B cell (primary cell): ENCODE data around the gene FNDC4. TPM values are rescaled to one million over a fixed set of nuclear protein-coding genes. Genes with fewer than 3 reads are reported as not detected.

Experiments
- ATAC-seq: fragments of 200-7000 bp; cut with Tn5 transposase; one replicate; pipeline ENCODE4 v1.10.0; 2021; ENCODE audit warnings: low read depth, mild to moderate bottlenecking, moderate number of reproducible peaks, moderate library complexity
- CTCF ChIA-PET: fragments of 350-600 bp; sonication (Branson Sonifier 250); formaldehyde crosslinking; loops from one replicate; lab custom pipeline; 2021; ENCODE audit warnings: antibody characterized with exemption, inconsistent platforms; lab: Charles Lee
- POLR2A ChIA-PET: fragments of 350-600 bp; sonication (Branson Sonifier 250); formaldehyde crosslinking; loops from one replicate; lab custom pipeline; 2021; ENCODE audit warnings: antibody characterized with exemption; lab: Charles Lee
- DNase-seq: peaks from one replicate; pipeline ENCODE4 v3.0.0; 2013
- H2AFZ ChIP-seq: 2 replicates; pipeline ENCODE4 v1.6.1; 2012; ENCODE audit warnings: mild to moderate bottlenecking, low read depth, low read length; ENCODE audit not compliant: insufficient read depth, poor library complexity, severe bottlenecking
- H3K27ac ChIP-seq, 2 donors: 1 replicate in 1 of 2; 2 replicates in 1 of 2; pipeline ENCODE4 v1.5.1; 2012 to 2013; ENCODE audit warnings: low read length in 2 of 2, mild to moderate bottlenecking in 2 of 2, moderate library complexity in 1 of 2
- H3K27me3 ChIP-seq, 4 experiments: fragments of 200-600 bp in 1 of 4; sonication (generic) in 1 of 4; replicated peaks in 1 of 4; 1 replicate in 2 of 4; 2 replicates in 2 of 4; pipeline versions ENCODE4 v1.6.1 to v1.7.0; 2013 to 2016; ENCODE audit warnings: low read length in 3 of 4, mild to moderate bottlenecking in 2 of 4, mixed read lengths in 1 of 4, moderate library complexity in 1 of 4; ENCODE audit not compliant: insufficient read depth in 4 of 4, control insufficient read depth in 3 of 4; ENCODE audit errors: control extremely low read depth in 1 of 4
- H3K36me3 ChIP-seq, 2 experiments: replicated peaks in 1 of 2; 1 replicate in 1 of 2; 2 replicates in 1 of 2; pipeline versions ENCODE4 v1.6.1 to v1.7.1; 2013; ENCODE audit warnings: low read length in 1 of 2; ENCODE audit not compliant: insufficient read depth in 2 of 2, control insufficient read depth in 1 of 2; ENCODE audit errors: control extremely low read depth in 1 of 2, extremely low read depth in 1 of 2
- H3K4me1 ChIP-seq, 2 donors: fragments of 200-600 bp in 1 of 2; sonication (generic) in 1 of 2; 1 replicate in 1 of 2; 2 replicates in 1 of 2; pipeline versions ENCODE4 v1.5.1 to v1.6.1; 2013 to 2017; ENCODE audit warnings: low read length in 2 of 2; ENCODE audit not compliant: control insufficient read depth in 2 of 2, insufficient read depth in 2 of 2
- H3K4me2 ChIP-seq: replicated peaks from 2 replicates; pipeline ENCODE3; 2012; ENCODE audit warnings: mild to moderate bottlenecking, low read depth, low read length; ENCODE audit not compliant: poor library complexity, severe bottlenecking
- H3K4me3 ChIP-seq, 5 experiments: fragments of 200-600 bp in 1 of 5; sonication (generic) in 1 of 5; 1 replicate in 3 of 5; 2 replicates in 2 of 5; pipeline versions ENCODE4 v1.5.1 to v1.7.0; 2011 to 2016; ENCODE audit warnings: low read length in 4 of 5, mild to moderate bottlenecking in 4 of 5, low read depth in 2 of 5, control low read depth in 1 of 5, moderate library complexity in 1 of 5; ENCODE audit not compliant: insufficient read depth in 1 of 5; ENCODE audit errors: control extremely low read depth in 1 of 5, extremely low read depth in 1 of 5
- H3K79me2 ChIP-seq: fragments of 200-600 bp; sonication (generic); one replicate; pipeline ENCODE4 v1.6.0; 2016; ENCODE audit warnings: low read length; ENCODE audit not compliant: control insufficient read depth, insufficient read depth
- H3K9ac ChIP-seq: fragments of 200-600 bp; sonication (generic); 2 replicates; pipeline ENCODE4 v1.6.1; 2017; ENCODE audit warnings: mild to moderate bottlenecking, low read length, moderate library complexity
- H3K9me3 ChIP-seq, 3 donors: one replicate each; pipeline versions ENCODE4 v1.6.1 to v1.7.1; 2013; ENCODE audit warnings: low read length in 2 of 3; ENCODE audit not compliant: control insufficient read depth in 2 of 3, insufficient read depth in 1 of 3; ENCODE audit errors: control extremely low read depth in 1 of 3
- H4K20me1 ChIP-seq: 2 replicates; pipeline ENCODE4 v1.6.0; 2012; ENCODE audit warnings: mild to moderate bottlenecking, low read length; ENCODE audit not compliant: insufficient read depth, control insufficient read depth, poor library complexity, severe bottlenecking
- H3K27ac Mint-ChIP-seq: one replicate; pipeline ENCODE4 v1.8.0; 2021; ENCODE audit warnings: mixed read lengths
- H3K27me3 Mint-ChIP-seq: one replicate; pipeline ENCODE4 v1.8.0; 2021; ENCODE audit warnings: mixed read lengths
- H3K4me1 Mint-ChIP-seq: one replicate; pipeline ENCODE4 v1.8.0; 2021; ENCODE audit warnings: mixed read lengths
- H3K4me3 Mint-ChIP-seq: one replicate; pipeline ENCODE4 v1.8.0; 2021; ENCODE audit warnings: mixed read lengths
- H3K9me3 Mint-ChIP-seq: one replicate; pipeline ENCODE4 v1.8.0; 2022; ENCODE audit warnings: mixed read lengths; ENCODE audit not compliant: insufficient read depth
- CTCF ChIP-seq: fragments of 200-600 bp; IDR thresholded peaks from one replicate; pipeline ENCODE4 v1.8.0; 2022; ENCODE audit warnings: antibody characterized with exemption, mild to moderate bottlenecking
- EZH2 ChIP-seq: IDR thresholded peaks from 2 replicates; pipeline ENCODE4 v1.6.1; 2012; ENCODE audit warnings: borderline replicate concordance, low read depth, mild to moderate bottlenecking, moderate library complexity, low read length; ENCODE audit not compliant: insufficient read depth, poor library complexity, severe bottlenecking
- WGBS: methylation state at CpG from one replicate; pipeline ENCODE4 v1.1.5; 2013; ENCODE audit warnings: missing lambda C conversion rate; ENCODE audit not compliant: insufficient coverage; 5-methylcytosine and 5-hydroxymethylcytosine counted together
- intact Hi-C: fragments of 100-400 bp; cut with micrococcal nuclease; formaldehyde crosslinking; loops from one replicate; pipeline ENCODE4 v1.10.0; 2022
- polyA plus RNA-seq: library from polyadenylated mRNA; depleted of rRNA; stranded (reverse); fragments of >200 nt; gene quantifications from 2 replicates; pipeline ENCODE4 v1.2.3, GENCODE V29; 2012
- total RNA-seq, 2 donors: library from RNA; stranded (reverse); fragments of 120-200 nt in 1 of 2; gene quantifications; 1 replicate in 1 of 2; 2 replicates in 1 of 2; pipeline versions ENCODE4 v1.2.3 to v1.2.4, GENCODE V29; 2013 to 2022

The FNDC4 gene
- total and polyA plus RNA-seq, 2 donors (not counting 1 experiment from before 2014, with no cell fraction given): 0.31 TPM; not detected in 1

GRCh38 chr2:27471961-27472360, 23.0 kb downstream of the FNDC4 start:
- TF ChIP-seq CTCF (no peak), EZH2 (no peak)
- intact Hi-C loops: no loop called here

GRCh38 chr2:27464443-27464842, 30.6 kb downstream of the FNDC4 start:
- H3K4me3 ChIP-seq: no peak overlapping the region
- Mint-ChIP-seq H3K4me1 (no peaks in the 10 kb centered on the region), H3K27ac (no peak overlapping the region), H3K9me3 (no peaks in the 10 kb centered on the region), H3K4me3 (no peak overlapping the region), H3K27me3 (no peaks in the 10 kb centered on the region)
- DNase-seq: no peak
- H3K9me3 ChIP-seq: no peaks in the 10 kb centered on the region
- no peak overlapping the region for H3K9ac ChIP-seq
- ATAC-seq: no peak
- H2AFZ ChIP-seq: no peak overlapping the region
- intact Hi-C loops: no loop called here
- H3K36me3 ChIP-seq: peaks cover 0 to 3% of the 10 kb centered on the region in 2 experiments
- ChIA-PET CTCF (no interaction called here), POLR2A (no interaction called here)
- H3K79me2 ChIP-seq: no peaks in the 10 kb centered on the region
- H3K27ac ChIP-seq: no peak overlapping the region
- TF ChIP-seq EZH2 (no peak), CTCF (no peak)
- no peaks in the 10 kb centered on the region for H4K20me1 ChIP-seq
- H3K4me1 ChIP-seq: no peaks in the 10 kb centered on the region
- WGBS: 100% methylated on average over 7 of the region's 7 CpGs
- no peak overlapping the region for H3K4me2 ChIP-seq
- no peaks in the 10 kb centered on the region for H3K27me3 ChIP-seq

More at GRCh38 chr2:27471961-27472360, 23.0 kb downstream of the FNDC4 start:
- no peaks in the 10 kb centered on the region for H3K4me1 Mint-ChIP-seq
- Histone ChIP-seq H3K27me3 (no peaks in the 10 kb centered on the region), H3K36me3 (peaks cover 0 to 11% of the 10 kb centered on the region in 2 experiments), H4K20me1 (no peaks in the 10 kb centered on the region), H3K4me3 (no peak overlapping the region), H2AFZ (no peak overlapping the region), H3K4me1 (no peaks in the 10 kb centered on the region), H3K27ac (no peak overlapping the region), H3K4me2 (no peak overlapping the region), H3K9ac (no peak overlapping the region), H3K79me2 (no peaks in the 10 kb centered on the region), H3K9me3 (no peaks in the 10 kb centered on the region)
- no peak overlapping the region for H3K4me3 Mint-ChIP-seq
- POLR2A ChIA-PET: no interaction called here
- CTCF ChIA-PET: no interaction called here
- H3K27ac Mint-ChIP-seq: no peak overlapping the region
- H3K9me3 Mint-ChIP-seq: no peaks in the 10 kb centered on the region
- DNase-seq (no peak), ATAC-seq (no peak)
- H3K27me3 Mint-ChIP-seq: no peaks in the 10 kb centered on the region
- 94% methylated on average over 3 of the region's 5 CpGs for WGBS
